Measurements from ENCODE around the gene ZSWIM1. TPM values are rescaled to one million over a fixed set of nuclear protein-coding genes. Genes with fewer than 3 reads are reported as not detected.

The ZSWIM1 gene
- total and polyA plus RNA-seq, 8 donors: 1.7 to 13.4 (median 3.5) TPM

DNA sequence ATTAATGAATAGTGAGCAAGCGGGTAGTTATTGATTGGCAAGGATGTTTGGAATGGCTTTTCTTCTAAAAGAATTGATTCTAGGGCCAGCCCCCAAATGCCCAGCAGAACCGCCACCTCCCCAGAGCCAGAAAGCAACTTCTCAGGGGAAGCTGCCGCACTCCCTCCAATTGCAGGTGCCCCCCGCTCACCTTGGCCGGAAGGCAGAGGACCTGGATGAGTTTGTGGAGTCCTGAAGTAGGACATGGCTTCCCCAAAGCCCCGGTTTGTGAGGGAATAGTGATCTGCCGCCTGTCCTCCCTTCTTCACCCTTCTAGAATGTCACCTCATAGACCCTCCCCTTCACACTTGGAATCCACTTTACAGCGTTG lies 6.3 kb downstream of the ZSWIM1 start, which contains the start of gene SPATA25:
Gene SPATA25, minus strand, starts transcription at position 277 of the 370 bp plus-strand sequence. Its CDS starts 32 bp downstream, at position 245.
- no peak for DNase-seq
- TF ChIP-seq EP300 (IDR thresholded peaks at IDR 0.05): no peak
- TF ChIP-seq, protein P1, sequence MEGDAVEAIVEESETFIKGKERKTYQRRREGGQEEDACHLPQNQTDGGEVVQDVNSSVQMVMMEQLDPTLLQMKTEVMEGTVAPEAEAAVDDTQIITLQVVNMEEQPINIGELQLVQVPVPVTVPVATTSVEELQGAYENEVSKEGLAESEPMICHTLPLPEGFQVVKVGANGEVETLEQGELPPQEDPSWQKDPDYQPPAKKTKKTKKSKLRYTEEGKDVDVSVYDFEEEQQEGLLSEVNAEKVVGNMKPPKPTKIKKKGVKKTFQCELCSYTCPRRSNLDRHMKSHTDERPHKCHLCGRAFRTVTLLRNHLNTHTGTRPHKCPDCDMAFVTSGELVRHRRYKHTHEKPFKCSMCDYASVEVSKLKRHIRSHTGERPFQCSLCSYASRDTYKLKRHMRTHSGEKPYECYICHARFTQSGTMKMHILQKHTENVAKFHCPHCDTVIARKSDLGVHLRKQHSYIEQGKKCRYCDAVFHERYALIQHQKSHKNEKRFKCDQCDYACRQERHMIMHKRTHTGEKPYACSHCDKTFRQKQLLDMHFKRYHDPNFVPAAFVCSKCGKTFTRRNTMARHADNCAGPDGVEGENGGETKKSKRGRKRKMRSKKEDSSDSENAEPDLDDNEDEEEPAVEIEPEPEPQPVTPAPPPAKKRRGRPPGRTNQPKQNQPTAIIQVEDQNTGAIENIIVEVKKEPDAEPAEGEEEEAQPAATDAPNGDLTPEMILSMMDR (IDR thresholded peaks at IDR 0.05): no peak
- no peak for TF ChIP-seq POLR2AphosphoS5 (IDR thresholded peaks at IDR 0.05)
- no peak for TF ChIP-seq POLR2A (IDR thresholded peaks at IDR 0.05)
- no peaks in the 10 kb centered on the region for H3K27me3 ChIP-seq
- WGBS, 5 donors: 87 to 93% (median 90%) methylated on average over 8 of the region's 8 CpGs
- intact Hi-C loops (cut with DNase I; ENCODE audit: low total_unique reads): no loop called here
- H3K4me3 ChIP-seq: no peak within 1 kb of the TSS
- H3K27ac ChIP-seq: no peak within 1 kb of the TSS
- peaks cover 13 to 64% (median 53%) of the 10 kb centered on the region in 4 donors for H3K36me3 ChIP-seq
- no peaks in the 10 kb centered on the region for H3K9me3 ChIP-seq
- H3K4me1 ChIP-seq: peaks cover 19 to 64% (median 45%) of the 10 kb centered on the region in 4 donors

DNA sequence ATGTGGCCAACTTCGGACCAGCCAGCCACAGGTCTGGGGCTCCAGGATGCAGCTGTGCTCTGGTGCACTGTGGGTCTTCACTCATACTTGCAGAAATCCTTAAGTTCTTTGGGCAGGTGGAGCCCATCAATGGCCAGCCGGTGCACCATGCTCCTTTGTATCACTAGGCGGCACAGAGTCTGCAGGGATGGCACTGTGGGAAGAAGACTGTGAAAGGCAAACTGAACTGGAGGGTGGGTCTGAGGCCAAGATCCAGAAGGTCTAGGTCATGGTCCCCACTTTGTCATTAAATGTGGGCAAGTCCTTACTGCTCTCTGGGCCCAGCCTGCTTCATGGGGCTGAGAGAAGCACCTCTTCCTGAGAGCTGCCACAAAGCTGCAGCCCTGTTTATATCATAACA lies 7.7 kb downstream of the ZSWIM1 start:
- Histone ChIP-seq H3K4me1 (peaks cover 21 to 63% (median 51%) of the 10 kb centered on the region in 4 donors), H3K27me3 (no peaks in the 10 kb centered on the region), H3K36me3 (peaks cover 15 to 64% (median 52%) of the 10 kb centered on the region in 4 donors), H3K4me3 (no peak overlapping the region), H3K9me3 (no peaks in the 10 kb centered on the region), H3K27ac (no peak overlapping the region)
- DNase-seq: no peak
- WGBS, 5 donors: 50 to 92% (median 91%) methylated on average over 1 to 3 of the region's 3 CpGs
- intact Hi-C loops (cut with DNase I; ENCODE audit: low total_unique reads): no loop called here
- no peak for TF ChIP-seq POLR2AphosphoS5 (IDR thresholded peaks at IDR 0.05)
- no peak for TF ChIP-seq POLR2A (IDR thresholded peaks at IDR 0.05)
- no peak for TF ChIP-seq EP300 (IDR thresholded peaks at IDR 0.05)
- TF ChIP-seq, protein P1 (IDR thresholded peaks at IDR 0.05): no peak

DNA sequence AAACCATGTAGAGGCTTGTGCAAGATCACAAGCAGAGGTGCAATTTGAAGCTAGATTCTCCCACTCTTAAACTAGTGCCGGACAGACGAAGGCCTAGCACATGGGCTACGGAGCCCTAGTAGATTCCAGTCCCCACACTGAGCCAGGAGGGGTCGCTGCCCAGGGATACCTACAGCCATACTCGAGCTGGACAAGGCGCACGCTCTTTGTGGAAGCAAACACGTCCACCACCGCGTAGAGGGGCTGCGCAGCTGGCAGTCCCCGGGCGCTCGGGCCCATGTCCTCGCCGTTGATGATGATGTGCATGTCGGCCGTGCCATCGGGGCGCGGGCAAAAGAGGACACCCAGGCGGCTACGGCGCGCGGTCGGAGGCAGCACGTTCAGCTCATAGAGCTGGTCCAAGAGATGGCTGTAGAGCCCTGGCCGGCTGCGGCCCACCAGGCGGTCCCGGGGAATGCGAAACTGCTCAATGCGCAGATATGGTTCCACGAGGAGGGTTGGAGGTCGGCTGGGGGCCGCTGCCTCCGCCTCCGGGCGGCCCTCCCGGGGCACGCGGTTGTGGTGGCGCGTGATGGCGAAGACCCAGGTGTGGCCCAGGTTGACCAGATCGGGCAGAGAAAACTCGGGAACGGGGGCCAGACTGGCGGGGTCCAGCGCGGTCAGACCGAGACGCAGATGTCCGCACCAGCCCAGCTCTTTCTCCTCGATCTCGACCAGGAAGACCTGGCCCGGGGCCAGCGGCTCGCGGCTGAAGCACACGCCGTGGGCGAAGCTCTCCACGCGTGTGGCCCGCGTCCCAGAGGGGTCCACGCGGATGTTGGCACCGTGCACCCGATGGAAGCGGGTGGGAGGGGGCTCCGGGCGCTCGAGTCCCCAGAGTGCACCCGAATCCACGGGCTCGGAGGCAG lies 9.3 kb downstream of the ZSWIM1 start:
- peaks cover 31 to 66% (median 55%) of the 10 kb centered on the region in 4 donors for H3K36me3 ChIP-seq
- DNase-seq: peak; percentile 83 to 94
- H3K4me1 ChIP-seq: peaks cover 15 to 50% (median 44%) of the 10 kb centered on the region in 4 donors
- TF ChIP-seq POLR2AphosphoS5 (IDR thresholded peaks at IDR 0.05) (peak in 2 of 3 donors; percentile 65 to 70), POLR2A (IDR thresholded peaks at IDR 0.05) (no peak), EP300 (IDR thresholded peaks at IDR 0.05) (no peak)
- TF ChIP-seq, protein P1 (IDR thresholded peaks at IDR 0.05): peak in 5 of 7 experiments; percentile 37 to 65 (median 55)
- H3K27ac ChIP-seq: peak overlapping the region; percentile 83 to 88 (median 87)
- H3K9me3 ChIP-seq: no peaks in the 10 kb centered on the region
- peak overlapping the region; percentile 65 to 92 (median 74) for H3K4me3 ChIP-seq
- 1 to 5% (median 2%) methylated on average over 31 to 79 of the region's 79 CpGs for WGBS, 5 donors
- intact Hi-C loops (cut with DNase I; ENCODE audit: low total_unique reads): no loop called here
- H3K27me3 ChIP-seq: no peaks in the 10 kb centered on the region

Data from stomach (tissue), 9 donors.